Ovary (tissue), 9 donors: ENCODE results near the gene ZP3. TPM values are rescaled to one million over a fixed set of nuclear protein-coding genes. Genes with fewer than 3 reads are reported as not detected.

Source experiments
- DNase-seq, 5 donors: peaks; one replicate each; pipeline ENCODE4 v3.0.0-alpha.2; 2019 to 2020
- H3K27ac ChIP-seq, 2 donors: fragments of 200-600 bp; one replicate each; pipeline versions ENCODE4 v1.5.1 to v1.8.0; 2019 to 2022
- H3K27me3 ChIP-seq: fragments of 200-600 bp; one replicate; pipeline ENCODE4 v1.8.0; 2022
- H3K36me3 ChIP-seq: fragments of 200-600 bp; sonication (generic); one replicate; pipeline ENCODE4 v1.5.1; 2019
- H3K4me1 ChIP-seq: one replicate; pipeline ENCODE4 v1.8.1; 2013; ENCODE audit warnings: mild to moderate bottlenecking, moderate library complexity; ENCODE audit not compliant: insufficient read depth
- H3K4me3 ChIP-seq: fragments of 200-600 bp; sonication (generic); one replicate; pipeline ENCODE4 v1.5.1; 2017
- H3K9me3 ChIP-seq, 2 donors: fragments of 200-600 bp in 1 of 2; sonication (generic) in 1 of 2; one replicate each; pipeline versions ENCODE4 v1.5.1 to v1.8.1; 2013 to 2019; ENCODE audit warnings: mild to moderate bottlenecking in 1 of 2, moderate library complexity in 1 of 2
- CTCF ChIP-seq, 3 donors: fragments of 450-650 bp in 2 of 3; fragments of 200-600 bp in 1 of 3; IDR thresholded peaks; one replicate each; pipeline versions ENCODE4 v1.5.1 to v1.8.0; 2016 to 2022; ENCODE audit warnings: antibody characterized with exemption in 3 of 3, mild to moderate bottlenecking in 1 of 3
- EP300 ChIP-seq: sonication (generic); formaldehyde crosslinking; IDR thresholded peaks from one replicate; pipeline ENCODE4 v1.6.1; 2017; ENCODE audit warnings: antibody characterized with exemption
- POLR2A ChIP-seq: fragments of 450-650 bp; IDR thresholded peaks from one replicate; pipeline ENCODE4 v1.6.1; 2017; ENCODE audit warnings: antibody characterized with exemption, mild to moderate bottlenecking, moderate library complexity
- WGBS, 3 donors: extraction: QIAGEN DNeasy Blood & Tissue Kit in 1 of 3; methylation state at CpG; one replicate each; pipeline versions ENCODE4 v1.1.5 to v1.1.7; 2013 to 2017; 5-methylcytosine and 5-hydroxymethylcytosine counted together
- intact Hi-C, 4 donors: fragments of 100-400 bp; cut with DNase I; formaldehyde crosslinking; loops; one replicate each; pipeline versions ENCODE4 v1.11.0 to v1.15.1; 2022 to 2023
- polyA plus RNA-seq, 2 donors: library from polyadenylated mRNA; stranded (reverse); fragments of 200-250 nt in 1 of 2; fragments of 350-450 nt in 1 of 2; fragmentation: Illumina TruSeq in 1 of 2; extraction: RNeasy Lipid Tissue Mini Kit (QIAGEN cat#74804) in 1 of 2; gene quantifications; one replicate each; pipeline ENCODE4 v1.2.3, GENCODE V29; 2013 to 2014
- total RNA-seq, 7 donors: library from RNA; depleted of rRNA in 2 of 7; stranded (reverse); fragments of >200 nt in 2 of 7; fragmentation: NEBNext Ultra II Directional in 3 of 7; extraction: Animal tissue kit (Norgen Biotek cat#: 25700) in 3 of 7; gene quantifications; one replicate each; pipeline versions ENCODE4 v1.1.0 to v1.2.4, GENCODE V29; 2016 to 2023
- donor health status: DM: no; HTN: no; CAD: no; lungs with moderate emphysema.
- donor health status: DM: no; HTN: no; CAD: no.
- donor health status: Bipolar disorder and iron deficiency.
- donor health status: DM: yes; HTN: yes; CAD: no.
- donor health status: DM: no; HTN: no; CAD: no.
- donor health status: DM: yes; HTN: yes; CAD: no.

Gene ZP3
- total and polyA plus RNA-seq, 9 donors: 0.73 to 22.0 (median 5.3) TPM

- Histone ChIP-seq H3K27ac (no peak overlapping the region), H3K4me3 (no peak overlapping the region), H3K9me3 (no peaks in the 10 kb centered on the region), H3K36me3 (no peaks in the 10 kb centered on the region), H3K27me3 (no peaks in the 10 kb centered on the region), H3K4me1 (no peaks in the 10 kb centered on the region)
- TF ChIP-seq POLR2A: no peak
- no peak for TF ChIP-seq CTCF (IDR thresholded peaks at IDR 0.05)
- no peak for TF ChIP-seq EP300
- WGBS, 3 donors: 81 to 91% (median 89%) methylated on average over 9 of the region's 9 CpGs
- DNase-seq: no peak
- intact Hi-C loops: no loop called here
Observed at GRCh38 chr7:76405738-76406137, 19.0 kb upstream of the ZP3 start.

GRCh38 chr7:76407718-76408117, 17.0 kb upstream of the ZP3 start:
- Histone ChIP-seq H3K27me3 (no peaks in the 10 kb centered on the region), H3K4me3 (no peak overlapping the region), H3K9me3 (no peaks in the 10 kb centered on the region), H3K36me3 (no peaks in the 10 kb centered on the region), H3K4me1 (no peaks in the 10 kb centered on the region), H3K27ac (no peak overlapping the region)
- DNase-seq: no peak
- whole genome bisulfite sequencing, 3 donors: 76 to 87% (median 82%) methylated on average over 2 to 4 of the region's 4 CpGs
- intact Hi-C loops: no loop called here
- TF ChIP-seq POLR2A: no peak
- TF ChIP-seq EP300: no peak
- TF ChIP-seq CTCF (IDR thresholded peaks at IDR 0.05): no peak

GRCh38 chr7:76408121-76408560, 16.6 kb upstream of the ZP3 start:
- Histone ChIP-seq H3K27ac (no peak overlapping the region), H3K4me3 (no peak overlapping the region), H3K27me3 (no peaks in the 10 kb centered on the region), H3K4me1 (no peaks in the 10 kb centered on the region), H3K9me3 (no peaks in the 10 kb centered on the region), H3K36me3 (no peaks in the 10 kb centered on the region)
- TF ChIP-seq CTCF (IDR thresholded peaks at IDR 0.05) (no peak), EP300 (no peak), POLR2A (no peak)
- DNase-seq: no peak
- intact Hi-C loops: no loop called here

GRCh38 chr7:76409537-76409936, 15.2 kb upstream of the ZP3 start, which contains the start of gene SSC4D:
SSC4D (minus strand) TSS chr7:76409697; CDS start chr7:76404439, 5,258 bp downstream.
- H3K27ac ChIP-seq: no peak within 1 kb of the TSS
- 35 to 51% (median 46%) methylated on average over 6 of the region's 6 CpGs for WGBS, 3 donors
- no peak within 1 kb of the TSS for H3K4me3 ChIP-seq
- TF ChIP-seq CTCF (IDR thresholded peaks at IDR 0.05): no peak
- no peak for TF ChIP-seq POLR2A
- TF ChIP-seq EP300: no peak
- no peaks in the 10 kb centered on the region for H3K36me3 ChIP-seq
- intact Hi-C loops: no loop called here
- no peak for DNase-seq
- H3K9me3 ChIP-seq: no peaks in the 10 kb centered on the region
- no peaks in the 10 kb centered on the region for H3K27me3 ChIP-seq
- no peaks in the 10 kb centered on the region for H3K4me1 ChIP-seq
